IMR-90 (cell line): Measurements from ENCODE around the gene MICAL1. TPM values are rescaled to one million over a fixed set of nuclear protein-coding genes. Genes with fewer than 3 reads are reported as not detected.

Source experiments
- ATAC-seq: fragments of 200-7000 bp; cut with Tn5 transposase; 2 replicates; pipeline ENCODE4 v1.9.1; 2020; ENCODE audit warnings: low read depth, mild to moderate bottlenecking, moderate library complexity
- BruUV-seq: library from RNA; stranded (reverse); fragments of 400-500 nt; replicated peaks from 2 replicates; lab custom pipeline; 2021; lab: Mats Ljungman, UMichigan
- CTCF ChIA-PET: fragments of 300-600 bp; formaldehyde crosslinking; extraction: SDS; loops from one replicate; lab custom pipeline; 2021; ENCODE audit warnings: antibody characterized with exemption; lab: Yijun Ruan, JAX
- POLR2A ChIA-PET: fragments of 300-600 bp; sonication (Branson Sonifier 250); formaldehyde crosslinking; loops from one replicate; lab custom pipeline; 2022; ENCODE audit warnings: antibody characterized with exemption; ENCODE audit not compliant: unreplicated experiment; lab: Charles Lee
- DNase-seq: peaks from one replicate; pipeline ENCODE4 v3.0.0; 2013
- H2AFZ ChIP-seq: replicated peaks from 2 replicates; pipeline ENCODE3; 2013; ENCODE audit warnings: low read length, mild to moderate bottlenecking; ENCODE audit not compliant: poor library complexity
- H2AK5ac ChIP-seq: 2 replicates; pipeline ENCODE4 v1.6.1; 2013; ENCODE audit warnings: low read depth, low read length, inconsistent platforms
- H2AK9ac ChIP-seq: replicated peaks from 2 replicates; pipeline ENCODE3; 2013; ENCODE audit warnings: mild to moderate bottlenecking, low read depth, low read length, moderate library complexity; ENCODE audit not compliant: poor library complexity
- H2BK120ac ChIP-seq: 2 replicates; pipeline ENCODE4 v1.6.1; 2013; ENCODE audit warnings: low read depth, low read length, inconsistent platforms
- H2BK15ac ChIP-seq: 3 replicates; pipeline ENCODE4 v1.6.1; 2013; ENCODE audit warnings: low read depth, low read length, inconsistent platforms
- H2BK20ac ChIP-seq: 2 replicates; pipeline ENCODE4 v1.6.1; 2013; ENCODE audit warnings: low read depth, mild to moderate bottlenecking, inconsistent platforms, low read length, moderate library complexity
- H2BK5ac ChIP-seq: 2 replicates; pipeline ENCODE4 v1.6.1; 2013; ENCODE audit warnings: mild to moderate bottlenecking, low read depth, low read length, inconsistent platforms; ENCODE audit not compliant: poor library complexity, severe bottlenecking
- H3K14ac ChIP-seq: replicated peaks from 2 replicates; pipeline ENCODE4 v1.6.1; 2013; ENCODE audit warnings: low read depth, low read length, inconsistent platforms
- H3K18ac ChIP-seq: 2 replicates; pipeline ENCODE4 v1.6.1; 2013; ENCODE audit warnings: low read depth, low read length, control low read depth
- H3K23ac ChIP-seq: 2 replicates; pipeline ENCODE4 v1.6.1; 2013; ENCODE audit warnings: low read depth, low read length, inconsistent platforms
- H3K27ac ChIP-seq: 2 replicates; pipeline ENCODE4 v1.5.1; 2013; ENCODE audit warnings: mild to moderate bottlenecking, control low read depth, low read length; ENCODE audit not compliant: insufficient read depth
- H3K27me3 ChIP-seq: 2 replicates; pipeline ENCODE4 v1.6.1; 2013; ENCODE audit warnings: low read length; ENCODE audit not compliant: control insufficient read depth, insufficient read depth
- H3K36me3 ChIP-seq: 2 replicates; pipeline ENCODE4 v1.6.1; 2013; ENCODE audit warnings: low read length, mixed read lengths; ENCODE audit not compliant: control insufficient read depth, insufficient read depth
- H3K4ac ChIP-seq: 2 replicates; pipeline ENCODE4 v1.6.1; 2013; ENCODE audit warnings: low read depth, low read length, inconsistent platforms
- H3K4me1 ChIP-seq: 2 replicates; pipeline ENCODE4 v1.6.1; 2013; ENCODE audit warnings: low read length, mixed read lengths; ENCODE audit not compliant: control insufficient read depth, insufficient read depth
- H3K4me2 ChIP-seq: 2 replicates; pipeline ENCODE4 v1.6.1; 2013; ENCODE audit warnings: low read depth, mild to moderate bottlenecking, control low read depth, low read length, moderate library complexity
- H3K4me3 ChIP-seq: 2 replicates; pipeline ENCODE4 v1.5.1; 2013; ENCODE audit warnings: low read depth, mild to moderate bottlenecking, control low read depth, low read length, moderate library complexity; ENCODE audit not compliant: insufficient read depth
- H3K56ac ChIP-seq: 2 replicates; pipeline ENCODE4 v1.6.1; 2013; ENCODE audit warnings: low read length, inconsistent platforms; ENCODE audit not compliant: insufficient read depth; ENCODE audit errors: extremely low read depth
- H3K79me1 ChIP-seq, 2 experiments: 2 replicates each; pipeline ENCODE4 v1.6.1; 2013; ENCODE audit warnings: low read length in 2 of 2, inconsistent platforms in 1 of 2, low read depth in 1 of 2
- H3K9ac ChIP-seq: 2 replicates; pipeline ENCODE4 v1.6.1; 2013; ENCODE audit warnings: low read depth, low read length, control low read depth
- H3K9me1 ChIP-seq: 2 replicates; pipeline ENCODE4 v1.6.1; 2013; ENCODE audit warnings: low read length, inconsistent platforms; ENCODE audit not compliant: insufficient read depth
- H3K9me3 ChIP-seq: 2 replicates; pipeline ENCODE4 v1.6.1; 2013; ENCODE audit warnings: low read length; ENCODE audit not compliant: control insufficient read depth, insufficient read depth
- H4K20me1 ChIP-seq: 2 replicates; pipeline ENCODE4 v1.6.1; 2013; ENCODE audit warnings: low read length, inconsistent platforms; ENCODE audit not compliant: insufficient read depth
- H4K5ac ChIP-seq: 2 replicates; pipeline ENCODE4 v1.6.1; 2013; ENCODE audit warnings: mild to moderate bottlenecking, low read depth, low read length, control low read depth
- H4K8ac ChIP-seq, 2 experiments: 2 replicates each; pipeline ENCODE4 v1.6.1; 2013; ENCODE audit warnings: low read depth in 2 of 2, low read length in 2 of 2, control low read depth in 1 of 2, inconsistent platforms in 1 of 2
- H4K91ac ChIP-seq: 2 replicates; pipeline ENCODE4 v1.6.1; 2013; ENCODE audit warnings: low read depth, low read length, inconsistent platforms; ENCODE audit not compliant: insufficient read depth
- CEBPB ChIP-seq: IDR thresholded peaks from 2 replicates; pipeline ENCODE4 v1.6.1; 2012; ENCODE audit warnings: low read depth, low read length, improper control_type of control experiment
- ELK1 ChIP-seq: fragments of 150-350 bp; IDR thresholded peaks from 2 replicates; pipeline ENCODE4 v1.6.1; 2016; ENCODE audit warnings: low read depth, mild to moderate bottlenecking, low read length, moderate library complexity, borderline replicate concordance
- MAFK ChIP-seq: IDR thresholded peaks from 2 replicates; pipeline ENCODE4 v1.6.1; 2012; ENCODE audit warnings: low read depth, low read length, improper control_type of control experiment
- RAD21 ChIP-seq: IDR thresholded peaks from 2 replicates; pipeline ENCODE4 v1.6.1; 2012; ENCODE audit warnings: low read length, improper control_type of control experiment
- WGBS, 2 experiments: methylation state at CpG; one replicate each; pipeline versions ENCODE4 v1.1.5 to v1.1.7; 2013; ENCODE audit warnings: missing lambda C conversion rate in 2 of 2; ENCODE audit not compliant: insufficient read length in 1 of 2; ENCODE audit errors: extremely low coverage in 2 of 2; 5-methylcytosine and 5-hydroxymethylcytosine counted together
- dilution Hi-C: fragments of 300-500 bp; cut with HindIII; formaldehyde crosslinking; loops from one replicate; pipeline ENCODE4 v1.14.3; 2018; ENCODE audit warnings: low sequenced_read_pairs; ENCODE audit not compliant: unreplicated experiment
- in situ Hi-C: fragments of 300-500 bp; cut with MboI; formaldehyde crosslinking; loops from 3 replicates; pipeline ENCODE4 v1.14.3; 2019; ENCODE audit warnings: low sequenced_read_pairs, inconsistent platforms, mixed read lengths
- intact Hi-C: fragments of 100-400 bp; cut with micrococcal nuclease; formaldehyde crosslinking; loops from 2 replicates; pipeline ENCODE4 v1.10.0; 2022
- polyA plus RNA-seq, 3 experiments: library from polyadenylated mRNA; depleted of rRNA; stranded (reverse); fragments of >200 nt; gene quantifications; 2 replicates each; pipeline ENCODE4 v1.2.3, GENCODE V29; 2012; ENCODE audit warnings: low replicate concordance in 1 of 3
- total RNA-seq: library from RNA; depleted of rRNA; stranded (reverse); fragments of >200 nt; gene quantifications from 2 replicates; pipeline ENCODE4 v1.2.3, GENCODE V29; 2012

Gene MICAL1
- total and polyA plus RNA-seq, 2 of the 4 experiments (the other 2 are of a cell fraction) = 30.5 to 57.1 TPM

- intact Hi-C loops = no loop called here
- H4K91ac ChIP-seq = no peak overlapping the region
- CTCF ChIA-PET = no interaction called here
Measured at GRCh38 chr6:109453156-109453555, 2.4 kb downstream of the MICAL1 start.

More at GRCh38 chr6:109453156-109453555, 2.4 kb downstream of the MICAL1 start:
- no peak overlapping the region for H2BK5ac ChIP-seq
- no peak overlapping the region for H3K4me2 ChIP-seq
- H2AFZ ChIP-seq = no peak overlapping the region
- no peaks in the 10 kb centered on the region for H3K27me3 ChIP-seq
- WGBS, 2 experiments = no CpG with 5 or more reads among the region's 2 CpGs
- H3K9me1 ChIP-seq = peaks cover 19% of the 10 kb centered on the region
- no peak overlapping the region for H3K18ac ChIP-seq
- no peak overlapping the region for H3K27ac ChIP-seq
- H2BK15ac ChIP-seq = no peak overlapping the region
- no peak overlapping the region for H3K4me3 ChIP-seq
- POLR2A ChIA-PET = interaction anchor here (1.2 kb wide), 1 partner anchor 9 kb away, joined by 3 read pairs; no protein-coding TSS in a partner anchor
- no peak overlapping the region for H4K5ac ChIP-seq
- no peak overlapping the region for H4K8ac ChIP-seq
- no peaks in the 10 kb centered on the region for H3K9me3 ChIP-seq
- no peak overlapping the region for H2AK9ac ChIP-seq
- no peak for TF ChIP-seq ELK1
- no peak for TF ChIP-seq RAD21
- no peak for TF ChIP-seq CEBPB
- no peak for TF ChIP-seq MAFK
- no peak overlapping the region for H3K9ac ChIP-seq
- H3K56ac ChIP-seq = no peak overlapping the region
- ATAC-seq (no peak), DNase-seq (no peak)
- peaks cover 23 to 69% of the 10 kb centered on the region in 2 experiments for H3K79me1 ChIP-seq
- peaks cover 4% of the 10 kb centered on the region; the same call in 1 of the 2 replicates for H4K20me1 ChIP-seq
- peaks cover 38% of the 10 kb centered on the region for H3K36me3 ChIP-seq
- H2BK120ac ChIP-seq = no peak overlapping the region
- H3K4ac ChIP-seq = no peak overlapping the region
- in situ Hi-C loops (no loop called here), dilution Hi-C loops (no loop called here)
- H2AK5ac ChIP-seq = no peak overlapping the region
- no TSS peak for BruUV-seq
- no peak overlapping the region for H2BK20ac ChIP-seq
- H3K14ac ChIP-seq = no peak overlapping the region; the same call in 1 of the 2 replicates
- H3K23ac ChIP-seq = no peak overlapping the region
- H3K4me1 ChIP-seq = peaks cover 11% of the 10 kb centered on the region
